ENCODE data around the gene CEP170.

CEP170 gene

DNA sequence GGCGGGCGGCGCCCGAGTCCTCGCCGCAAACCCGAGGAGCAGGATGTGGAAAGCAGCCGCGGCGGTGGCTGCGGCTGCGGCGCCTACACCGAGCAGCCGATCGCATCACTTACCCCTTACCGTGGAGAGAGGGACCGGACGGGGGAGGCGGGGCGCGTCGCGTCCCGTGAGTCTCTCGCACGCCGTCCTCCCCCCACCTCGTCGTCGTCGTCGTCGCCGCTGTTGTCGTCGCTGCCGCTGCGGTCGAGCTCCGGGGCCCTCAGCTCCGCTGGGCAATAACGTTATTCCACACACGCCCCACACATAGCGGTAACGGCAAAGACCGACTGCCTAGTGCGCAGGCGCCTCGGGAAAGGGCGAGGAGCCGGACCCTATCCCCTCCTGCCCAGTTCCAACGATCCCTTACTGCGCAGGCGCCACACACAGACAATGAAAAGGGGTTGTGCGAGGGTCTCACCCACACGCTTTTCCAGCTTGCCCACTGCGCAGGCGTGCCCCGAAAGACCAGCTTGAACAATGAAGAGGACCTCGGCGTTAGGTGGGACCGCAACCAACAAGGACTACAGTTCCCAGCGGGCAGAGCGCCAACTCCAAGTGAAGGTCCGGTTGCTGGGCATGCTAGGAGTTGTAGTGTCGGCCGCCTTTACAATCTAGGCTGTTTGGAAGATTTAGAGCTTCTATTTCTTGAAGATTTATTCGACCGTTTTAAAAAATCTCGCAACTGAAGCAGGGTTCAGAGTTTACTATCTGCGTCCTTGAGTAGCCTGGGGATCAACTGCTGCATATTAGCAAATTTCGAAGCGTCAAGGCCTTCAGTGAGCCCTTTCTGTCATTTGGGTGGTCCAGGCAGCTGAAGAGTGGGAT is at the start of gene CEP170:
TSS of gene CEP170 (minus strand) at position 355 of the 864 bp plus-strand sequence. CDS start 30,001 bp downstream, outside the sequence.
- peak; percentile 89 for DNase-seq

GRCh38 chr1:243301059-243301458 is 46.0 kb upstream of the CEP170 start:
- no peak for DNase-seq

GRCh38 chr1:243299069-243299468 is 44.0 kb upstream of the CEP170 start:
- DNase-seq, result no peak

GRCh38 chr1:243294723-243295121 is 39.6 kb upstream of the CEP170 start:
- DNase-seq, result no peak

DNA sequence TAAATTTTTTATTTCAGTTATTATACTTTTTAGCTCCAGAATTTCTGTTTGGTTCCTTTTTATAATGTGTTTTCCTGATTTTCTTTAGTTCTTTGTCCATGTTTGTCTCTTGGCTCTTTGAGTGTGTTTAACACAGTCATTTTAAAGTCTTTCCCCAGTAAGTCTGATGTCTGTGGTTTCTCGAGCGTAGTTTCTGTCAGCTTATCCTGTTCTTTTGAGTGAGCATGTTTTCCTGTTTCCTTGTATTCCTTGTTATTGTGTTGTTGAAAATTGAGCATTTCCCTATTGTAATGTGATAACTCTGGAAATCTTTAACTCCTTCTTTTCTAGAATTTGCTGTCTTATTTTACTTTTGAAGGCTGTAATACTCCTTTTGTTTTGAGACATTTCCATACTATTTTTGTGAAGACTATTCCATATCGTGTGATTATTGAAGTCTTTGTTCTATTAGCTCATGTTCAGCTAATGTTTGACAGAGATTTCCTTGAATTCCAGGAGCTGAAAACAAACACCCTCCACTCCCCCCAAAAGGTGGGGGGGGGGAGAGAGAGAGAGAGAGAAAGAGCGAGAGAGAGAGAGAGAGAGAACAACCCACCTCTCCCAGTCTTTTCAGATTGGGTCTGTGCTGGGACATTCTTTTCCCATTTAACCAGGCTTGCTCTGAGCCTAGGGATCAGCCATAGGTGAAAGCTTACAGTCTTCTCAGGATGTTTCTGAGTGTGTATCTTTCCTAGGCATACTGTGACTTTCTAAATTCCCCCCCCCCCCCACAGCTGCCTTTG is 39.1 kb upstream of the CEP170 start:
- no peak for DNase-seq

GRCh38 chr1:243292117-243292516 is 37.0 kb upstream of the CEP170 start:
- DNase-seq, result no peak

- no peak for DNase-seq
Measured at GRCh38 chr1:243291292-243291691, 36.2 kb upstream of the CEP170 start.

DNA sequence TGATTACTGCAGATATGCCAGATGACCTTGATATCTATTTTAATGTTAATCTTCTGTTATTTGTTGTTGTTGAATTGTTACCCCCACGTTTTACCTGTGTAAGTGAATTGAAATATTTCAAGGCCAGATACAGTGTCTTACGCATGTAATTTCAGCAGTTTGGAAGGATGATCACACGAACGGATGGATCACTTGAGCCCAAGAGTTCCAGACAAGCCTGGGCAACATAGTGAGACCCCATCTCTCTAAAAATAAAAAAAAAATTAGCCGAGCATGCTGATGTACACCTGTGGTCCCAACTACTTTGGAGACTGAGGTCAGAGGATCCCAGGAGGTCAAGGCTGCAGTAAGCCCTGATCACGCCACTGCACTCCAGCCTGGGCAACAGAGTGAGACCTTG is 33.0 kb upstream of the CEP170 start:
- DNase-seq, result no peak

GRCh38 chr1:243287652-243288051 is 32.6 kb upstream of the CEP170 start:
- no peak for DNase-seq

DNA sequence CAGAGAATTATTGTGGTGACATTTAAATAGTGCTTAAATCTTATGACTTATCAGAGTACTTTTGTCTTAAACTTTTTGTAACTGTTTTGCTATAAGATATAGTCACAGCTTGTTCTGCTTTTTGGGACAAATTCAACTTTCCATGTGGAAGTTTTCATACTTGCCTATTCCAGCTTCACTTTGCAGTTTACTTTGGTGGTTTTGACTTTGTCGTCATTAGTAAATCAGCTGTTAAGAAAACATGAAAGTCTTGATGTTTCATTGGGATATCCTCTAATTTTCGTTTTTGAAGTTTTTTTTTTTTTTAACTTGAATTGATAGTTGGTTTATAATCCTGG is 32.0 kb upstream of the CEP170 start:
- DNase-seq, result no peak

- DNase-seq, result no peak
Measured at GRCh38 chr1:243286409-243287122, 31.5 kb upstream of the CEP170 start.

GRCh38 chr1:243281672-243282071 is 26.6 kb upstream of the CEP170 start:
- no peak for DNase-seq

DNA sequence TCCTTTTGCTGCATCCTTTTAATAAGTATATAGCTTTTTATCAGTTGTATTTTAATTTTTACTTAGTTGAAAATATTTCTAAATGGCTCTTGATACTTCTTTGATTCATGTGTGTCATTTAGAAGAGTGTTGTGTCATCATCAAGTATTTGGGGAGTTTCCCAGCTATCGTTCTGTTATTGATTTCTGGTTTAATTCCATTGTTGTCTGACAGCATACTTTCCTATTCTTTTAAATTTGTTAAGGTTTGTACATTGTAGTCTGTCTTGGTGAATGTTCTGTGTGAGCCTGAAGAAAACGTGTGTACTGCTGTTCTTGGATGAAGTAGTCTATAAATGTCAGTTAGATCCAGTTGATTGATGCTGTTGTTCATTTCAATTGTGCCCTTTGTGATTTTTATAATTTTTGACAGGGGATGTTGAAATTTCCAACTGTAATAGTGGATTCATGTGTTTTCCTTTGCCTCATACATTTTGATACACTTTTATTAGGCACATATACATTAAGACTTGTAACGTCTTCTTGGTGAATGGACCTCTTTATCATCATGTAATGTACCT is 25.6 kb upstream of the CEP170 start:
- no peak for DNase-seq

DNA sequence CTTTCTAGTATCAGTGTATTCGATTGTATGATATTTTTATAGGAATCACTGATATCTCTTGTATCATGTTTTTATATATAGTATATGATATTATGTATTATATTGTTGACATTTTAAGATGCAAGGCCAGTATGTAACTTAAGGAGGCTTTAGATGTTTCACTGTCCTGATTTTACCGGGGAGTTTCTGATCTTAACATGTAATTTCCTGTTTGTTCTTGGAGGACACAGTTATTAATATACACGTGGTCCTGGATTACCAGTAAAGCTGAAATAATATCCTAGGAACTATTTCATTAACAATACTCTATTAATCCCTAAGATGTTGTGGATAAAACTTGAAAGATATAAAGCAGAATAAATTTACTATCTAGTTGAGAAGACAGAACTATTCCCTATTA is 20.2 kb upstream of the CEP170 start:
- DNase-seq, result no peak

DNA sequence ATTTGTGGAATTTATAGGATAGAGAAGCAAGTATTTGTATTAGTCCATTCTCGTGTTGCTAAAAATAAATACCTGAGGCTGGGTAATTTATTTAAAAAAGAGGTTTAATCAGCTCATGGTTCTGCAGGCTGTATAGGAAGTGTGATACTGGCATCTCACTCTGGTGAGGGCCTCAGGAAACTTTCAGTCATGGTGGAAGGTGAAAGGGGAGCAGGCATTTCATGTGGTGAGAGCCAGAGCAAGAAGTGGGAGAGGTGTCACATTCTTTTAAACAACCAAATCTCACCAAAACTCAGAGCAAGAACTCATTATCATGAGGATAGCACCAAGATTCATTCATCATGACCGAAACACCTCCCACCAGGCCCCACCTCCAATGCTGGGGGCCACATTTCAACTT is 18.9 kb upstream of the CEP170 start:
- no peak for DNase-seq

DNA sequence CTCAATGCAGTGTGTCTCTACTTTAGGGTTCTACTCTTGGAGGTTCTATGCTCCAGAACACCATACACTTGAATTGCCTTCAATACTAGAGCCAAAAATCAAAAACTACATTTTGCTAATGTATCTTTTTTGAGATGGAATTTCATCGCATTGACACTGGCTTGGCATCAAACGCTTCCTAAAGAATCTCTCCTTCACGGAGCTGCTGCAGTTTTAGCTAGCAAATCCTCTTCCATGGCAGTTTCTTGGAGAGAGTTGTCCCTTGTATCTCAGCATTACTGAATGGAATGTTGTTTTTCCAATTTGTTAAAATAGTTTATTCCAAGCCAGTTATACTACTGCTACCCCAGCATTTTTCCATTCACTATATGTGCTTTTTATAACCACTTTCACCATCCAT is 18.4 kb upstream of the CEP170 start:
- DNase-seq, result no peak

- no peak for DNase-seq
Measured at GRCh38 chr1:243272401-243272800, 17.3 kb upstream of the CEP170 start.

DNA sequence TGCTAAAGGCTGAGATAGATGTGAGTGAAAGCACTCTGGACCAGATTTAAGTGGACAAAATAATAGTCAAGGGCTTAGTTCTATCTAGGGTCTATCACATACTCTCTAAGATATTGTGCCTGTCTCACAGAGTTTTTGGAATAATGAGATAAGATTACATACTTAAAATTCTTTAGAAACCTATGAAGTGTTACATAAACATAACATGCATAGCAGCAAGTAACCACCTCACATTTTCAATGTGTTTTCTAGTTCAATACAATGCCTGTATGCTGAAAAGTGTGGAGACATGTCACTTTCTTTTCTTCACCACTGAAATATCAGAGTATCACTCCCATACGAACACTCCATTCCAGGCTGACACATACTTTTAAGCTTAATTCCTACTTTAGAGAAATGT is 16.9 kb upstream of the CEP170 start:
- no peak for DNase-seq

- no peak for DNase-seq
Measured at GRCh38 chr1:243270097-243270864, 15.2 kb upstream of the CEP170 start.

- no peak for DNase-seq
Measured at GRCh38 chr1:243269461-243269801, 14.3 kb upstream of the CEP170 start.

GRCh38 chr1:243268751-243269460 is 13.8 kb upstream of the CEP170 start:
- no peak for DNase-seq
